ENCODE results near the gene MYL4.
A peak's percentile ranks its signal among the peaks of the same experiment; 100 is the strongest.
"Not testable (repeated sequence)": the region's sequence is repeated elsewhere in the genome, so short reads cannot be mapped to it uniquely, and the experiment has no call there.

Gene MYL4

GRCh38 chr17:47223460-47223859 lies 14.3 kb downstream of the MYL4 start:
- no peak for DNase-seq

DNA sequence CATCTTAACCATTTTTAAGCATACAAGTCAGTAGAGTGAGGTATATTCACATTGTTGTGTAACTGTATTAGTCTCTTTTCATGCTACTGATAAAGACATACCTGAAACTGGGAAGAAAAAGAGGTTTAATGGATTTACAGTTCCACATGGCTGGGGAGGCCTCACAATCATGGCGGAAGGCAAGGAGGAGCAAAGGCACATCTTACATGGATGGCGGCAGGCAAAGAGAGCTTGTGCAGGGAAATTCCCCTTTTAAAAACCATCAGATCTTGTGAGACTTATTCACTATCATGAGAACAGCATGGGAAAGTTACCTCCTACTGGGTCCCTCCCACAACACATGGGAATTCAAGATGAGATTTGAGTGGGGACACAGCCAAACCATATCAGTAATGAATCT lies 14.9 kb downstream of the MYL4 start:
- DNase-seq = not testable (repeated sequence)

- DNase-seq = no peak
Measured at GRCh38 chr17:47224966-47225365, 15.8 kb downstream of the MYL4 start.

DNA sequence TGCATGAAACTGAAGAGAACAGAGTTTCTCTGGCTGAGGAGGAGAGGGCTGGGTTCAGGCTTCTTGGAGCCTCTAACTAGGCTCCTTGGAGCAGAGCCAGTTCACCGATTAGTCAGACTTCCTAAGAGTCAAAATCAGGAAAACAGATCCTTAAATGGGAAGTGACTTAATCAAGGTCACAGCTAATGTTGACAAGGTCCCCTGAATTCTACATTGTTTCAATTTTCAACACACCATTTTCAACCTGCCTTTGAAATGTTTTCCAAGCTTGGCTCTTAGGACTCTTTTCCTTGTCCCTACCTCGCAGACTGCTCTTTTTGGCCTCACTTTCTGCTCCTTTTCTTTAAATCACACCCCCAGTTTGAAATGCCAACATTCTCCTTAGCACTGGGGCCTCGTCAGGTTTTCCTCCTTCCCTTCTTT lies 16.3 kb downstream of the MYL4 start:
- DNase-seq = no peak

DNA sequence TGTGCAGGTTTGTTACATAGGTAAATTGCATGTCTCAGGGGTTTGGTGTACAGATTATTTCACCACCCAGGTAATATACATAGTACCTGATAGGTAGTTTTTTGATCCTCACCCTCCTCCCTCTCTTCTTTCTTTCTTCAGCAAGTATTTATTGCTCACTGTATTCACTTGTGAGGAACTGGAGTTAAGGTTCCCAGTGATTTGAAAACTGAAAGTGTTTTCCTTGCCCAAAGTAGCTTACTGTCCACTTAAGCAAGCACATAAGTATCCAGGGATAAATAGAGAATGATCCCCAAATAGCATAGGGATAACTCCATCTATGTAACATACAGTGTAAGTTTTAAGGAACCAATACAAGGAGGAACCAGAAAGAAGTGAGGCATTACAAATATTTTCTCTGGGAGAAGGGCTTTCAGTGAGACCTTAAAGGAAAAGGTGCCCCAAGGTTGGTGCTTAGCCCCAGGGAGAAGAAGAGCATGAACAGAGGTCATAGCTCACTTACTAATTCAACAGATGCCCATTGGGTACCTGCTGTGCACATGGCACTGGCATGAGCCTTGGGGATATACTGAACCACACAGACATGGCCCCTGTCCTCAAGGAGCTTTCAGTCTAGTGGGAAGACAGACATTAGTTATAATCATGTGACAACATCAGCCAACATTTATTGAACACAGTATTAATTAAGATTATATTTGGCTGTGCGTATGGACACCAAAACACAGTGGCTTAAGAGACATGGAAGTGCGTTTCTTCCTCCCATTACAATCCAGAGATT lies 17.0 kb downstream of the MYL4 start:
- DNase-seq = no peak

GRCh38 chr17:47227862-47228261 lies 18.7 kb downstream of the MYL4 start:
- DNase-seq = no peak

- peak; percentile 63 for DNase-seq
Measured at GRCh38 chr17:47229535-47230443, 20.6 kb downstream of the MYL4 start.

DNA sequence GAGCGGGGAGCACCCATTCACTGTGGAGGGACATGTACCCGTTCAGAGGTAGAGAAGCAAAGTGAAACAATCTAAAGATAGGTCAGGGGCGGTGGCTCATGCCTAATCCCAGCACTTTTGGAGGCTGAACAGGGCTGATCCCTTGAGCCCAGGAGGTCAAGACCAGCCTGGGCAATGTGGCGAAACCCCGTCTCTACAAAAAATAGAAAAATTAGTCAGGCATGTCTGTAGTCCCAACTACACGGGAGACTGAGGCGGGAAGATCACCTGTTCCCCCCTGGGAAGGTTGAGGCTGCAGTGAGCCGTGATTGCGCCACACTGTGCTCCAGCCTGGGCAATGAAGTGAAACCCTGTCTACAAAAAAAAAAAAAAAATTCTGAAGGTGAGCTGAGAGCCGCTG lies 21.7 kb downstream of the MYL4 start:
- DNase-seq = no peak

- no peak for DNase-seq
Measured at GRCh38 chr17:47231334-47231733, 22.2 kb downstream of the MYL4 start.

DNA sequence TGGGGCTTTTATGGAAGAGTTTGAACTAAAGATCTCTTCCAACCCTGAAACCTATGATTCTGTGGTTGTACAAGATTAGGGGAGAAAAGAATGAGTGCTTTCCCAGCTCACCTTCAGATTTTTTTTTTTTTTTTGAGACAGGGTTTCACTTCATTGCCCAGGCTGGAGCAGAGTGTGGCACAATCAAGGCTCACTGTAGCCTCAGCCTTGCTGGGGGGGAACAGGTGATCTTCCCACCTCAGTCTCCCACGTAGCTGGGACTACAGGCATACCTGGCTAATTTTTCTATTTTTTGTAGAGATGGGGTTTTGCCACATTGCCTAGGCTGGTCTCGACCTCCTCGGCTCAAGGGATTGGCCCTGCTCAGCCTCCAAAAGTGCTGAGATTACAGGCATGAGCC lies 22.7 kb downstream of the MYL4 start:
- DNase-seq = no peak

- DNase-seq = no peak
Measured at GRCh38 chr17:47232465-47232864, 23.3 kb downstream of the MYL4 start.

- DNase-seq = no peak
Measured at GRCh38 chr17:47235506-47235905, 26.4 kb downstream of the MYL4 start.

DNA sequence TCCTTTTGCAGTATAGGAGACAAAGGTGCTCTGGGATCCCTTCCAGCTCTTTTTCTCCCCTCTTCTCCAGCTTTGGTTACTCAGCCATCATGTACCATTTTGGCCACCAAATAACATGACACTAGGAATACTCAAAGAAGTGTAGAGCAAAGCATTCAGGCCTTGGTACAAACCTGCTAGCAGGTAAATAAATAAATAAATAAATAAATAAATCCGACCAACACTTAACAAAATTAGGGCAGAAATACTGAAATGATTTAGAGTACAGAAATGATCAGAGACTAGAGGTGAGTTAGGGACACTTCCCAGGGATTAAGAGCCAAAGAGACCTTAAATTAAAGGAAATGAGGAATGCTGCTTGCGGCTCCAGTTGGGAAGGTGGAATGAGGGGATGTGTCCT lies 26.8 kb downstream of the MYL4 start:
- DNase-seq = no peak

DNA sequence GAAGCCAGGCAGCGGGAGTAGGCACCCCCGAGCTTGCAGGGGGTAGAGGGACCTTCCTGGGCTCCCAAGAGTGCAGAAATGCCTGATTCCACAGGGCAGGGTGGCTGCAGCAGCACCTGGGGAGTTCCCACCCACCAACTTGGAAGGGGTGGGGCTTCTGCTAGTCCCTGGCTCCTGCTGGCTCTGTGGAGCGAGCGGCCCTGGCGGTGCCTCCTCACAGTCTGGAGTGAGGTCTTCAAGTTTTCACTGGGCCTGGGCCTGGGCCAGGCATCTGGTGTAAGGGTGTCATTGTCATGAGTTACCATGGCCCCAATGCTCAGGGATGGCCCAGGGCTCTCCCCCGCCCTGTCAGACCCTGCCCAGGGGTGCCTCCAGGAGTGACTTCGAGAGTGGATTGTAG lies 28.7 kb downstream of the MYL4 start:
- no peak for DNase-seq

- DNase-seq = no peak
Measured at GRCh38 chr17:47238321-47239010, 29.3 kb downstream of the MYL4 start.

- DNase-seq = no peak
Measured at GRCh38 chr17:47239619-47239966, 30.4 kb downstream of the MYL4 start.

DNA sequence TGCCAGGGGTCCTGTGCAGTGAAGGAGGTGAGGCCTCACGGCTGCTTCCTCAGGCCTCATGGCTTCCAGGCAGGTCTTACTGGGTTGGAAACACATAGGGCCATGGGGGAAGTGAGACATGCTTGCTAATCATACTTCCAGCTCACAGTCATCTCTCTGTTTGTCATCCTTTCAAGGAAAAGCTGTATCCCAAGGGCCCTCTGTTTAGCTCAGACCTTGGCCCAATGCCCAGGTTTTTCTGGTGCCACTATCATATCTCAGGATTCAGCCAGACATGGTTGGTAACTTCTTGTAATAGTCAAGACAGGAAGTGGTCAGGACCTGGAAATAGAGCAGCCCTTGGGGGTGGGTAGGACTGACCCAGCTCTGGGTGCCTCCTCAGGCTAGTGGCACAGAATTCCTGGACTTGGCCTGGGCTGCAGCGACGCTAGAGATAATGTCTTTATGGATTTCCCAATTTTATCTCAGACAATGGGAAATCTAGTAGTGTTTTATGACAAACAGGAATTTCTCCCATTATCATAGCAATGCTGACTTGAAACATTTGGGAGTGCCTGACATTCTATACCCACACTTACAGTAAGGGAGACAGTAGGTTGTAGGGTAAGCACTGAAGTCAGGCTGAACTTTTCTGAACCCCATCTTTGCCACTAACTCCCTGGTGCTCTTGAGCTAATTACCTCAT lies 31.0 kb downstream of the MYL4 start:
- DNase-seq = no peak

DNA sequence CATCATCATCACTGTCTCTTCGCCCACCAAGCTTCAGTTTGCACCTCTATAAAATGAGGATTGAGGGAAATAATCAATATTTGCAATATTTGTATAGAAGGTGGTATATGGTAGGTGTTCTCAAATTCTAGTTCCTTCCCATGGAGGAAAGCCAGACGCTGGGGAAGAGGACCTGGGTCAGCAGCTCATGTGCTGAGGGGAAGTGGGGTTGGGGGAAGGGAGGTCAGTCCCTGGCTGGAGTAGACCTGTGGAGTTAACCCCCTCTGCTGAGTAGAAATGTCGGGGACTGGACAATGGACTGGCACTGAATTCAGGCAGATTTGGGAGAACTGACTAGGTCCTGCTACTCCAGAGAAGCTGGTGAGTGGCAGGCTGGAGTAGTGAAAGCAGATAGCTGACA lies 31.7 kb downstream of the MYL4 start:
- DNase-seq = no peak

GRCh38 chr17:47242648-47243047 lies 33.5 kb downstream of the MYL4 start:
- DNase-seq = no peak

GRCh38 chr17:47243737-47244598 lies 34.8 kb downstream of the MYL4 start:
- no peak for DNase-seq

GRCh38 chr17:47244697-47245096 lies 35.5 kb downstream of the MYL4 start:
- DNase-seq = no peak

- DNase-seq = no peak
Measured at GRCh38 chr17:47246120-47246519, 37.0 kb downstream of the MYL4 start.
